Ascending aorta (tissue), 2 donors: ENCODE results near the gene STARD7. TPM values are rescaled to one million over a fixed set of nuclear protein-coding genes. Genes with fewer than 3 reads are reported as not detected.
"Not testable (repeated sequence)": the region's sequence is repeated elsewhere in the genome, so short reads cannot be mapped to it uniquely, and the experiment has no call there.

Source experiments
- DNase-seq, 2 donors: peaks; one replicate each; pipeline ENCODE4 v3.0.0-alpha.2; 2019; ENCODE audit warnings: low spot score in 2 of 2
- H3K27ac ChIP-seq, 2 donors: fragments of 200-600 bp; sonication (generic); one replicate each; pipeline ENCODE4 v1.5.1; 2016 to 2017; ENCODE audit warnings: mild to moderate bottlenecking in 1 of 2
- H3K27me3 ChIP-seq: fragments of 200-600 bp; sonication (generic); one replicate; pipeline ENCODE4 v1.5.1; 2017
- H3K36me3 ChIP-seq, 2 donors: fragments of 200-600 bp; sonication (generic); one replicate each; pipeline ENCODE4 v1.5.1; 2016
- H3K4me1 ChIP-seq, 2 donors: fragments of 200-600 bp; sonication (generic); one replicate each; pipeline ENCODE4 v1.5.1; 2016 to 2017; ENCODE audit warnings: mild to moderate bottlenecking in 1 of 2
- H3K4me3 ChIP-seq, 2 donors: fragments of 200-600 bp; sonication (generic); one replicate each; pipeline ENCODE4 v1.5.1; 2016 to 2017; ENCODE audit warnings: mild to moderate bottlenecking in 1 of 2
- H3K9me3 ChIP-seq, 2 donors: fragments of 200-600 bp; sonication (generic); one replicate each; pipeline ENCODE4 v1.5.1; 2016
- CTCF ChIP-seq, 3 experiments: fragments of 200-600 bp in 2 of 3; fragments of 450-650 bp in 1 of 3; sonication (generic) in 2 of 3; IDR thresholded peaks; one replicate each; pipeline ENCODE4 v1.5.1; 2016 to 2019; ENCODE audit warnings: antibody characterized with exemption in 3 of 3, mild to moderate bottlenecking in 1 of 3, moderate library complexity in 1 of 3
- intact Hi-C: fragments of 100-400 bp; cut with DNase I; formaldehyde crosslinking; loops from one replicate; pipeline ENCODE4 v1.15.1; 2023
- total RNA-seq: library from RNA; depleted of rRNA; stranded (reverse); fragments of >200 nt; gene quantifications from one replicate; pipeline ENCODE4 v1.1.0, GENCODE V29; 2016

STARD7 gene
- total RNA-seq, 1 donor from 2014 or later: 85.6 TPM

- Histone ChIP-seq H3K36me3 (peaks cover 0 to 8% of the 10 kb centered on the region in 2 donors), H3K27ac (no peak overlapping the region), H3K9me3 (no peaks in the 10 kb centered on the region), H3K4me1 (no peaks in the 10 kb centered on the region), H3K27me3 (no peaks in the 10 kb centered on the region), H3K4me3 (no peak overlapping the region)
- no peak for TF ChIP-seq CTCF (IDR thresholded peaks at IDR 0.05)
- intact Hi-C loops: no loop called here
- no peak for DNase-seq
Observed at GRCh38 chr2:96236882-96237281, 28.3 kb upstream of the STARD7 start.

DNA sequence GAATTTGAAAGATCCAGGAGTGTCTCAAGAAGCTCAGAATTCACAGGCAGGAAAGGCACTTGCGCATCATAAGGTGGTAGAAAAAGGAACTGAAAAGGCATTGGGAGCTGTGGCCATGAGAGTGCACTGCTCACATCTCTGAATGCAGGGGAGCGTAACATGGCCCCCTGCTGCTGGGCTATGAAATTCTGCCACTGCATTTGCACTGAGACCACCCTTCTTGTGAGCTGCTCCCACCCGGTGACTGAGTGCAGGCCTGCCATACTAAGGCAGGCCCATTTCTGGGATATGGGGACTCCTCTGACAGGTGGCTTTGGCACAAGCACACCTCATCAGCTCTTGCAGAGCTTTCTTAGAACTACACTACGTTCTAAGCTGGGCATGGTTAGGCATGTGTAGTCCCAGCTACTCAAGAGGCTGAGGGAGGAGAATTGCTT, 25.3 kb upstream of the STARD7 start:
- Histone ChIP-seq H3K27me3 (no peaks in the 10 kb centered on the region), H3K4me1 (no peaks in the 10 kb centered on the region), H3K36me3 (no peaks in the 10 kb centered on the region), H3K9me3 (no peaks in the 10 kb centered on the region), H3K4me3 (no peak overlapping the region), H3K27ac (no peak overlapping the region)
- no peak for DNase-seq
- no peak for TF ChIP-seq CTCF (IDR thresholded peaks at IDR 0.05)
- intact Hi-C loops: no loop called here

- no peaks in the 10 kb centered on the region for H3K4me1 ChIP-seq
- no peaks in the 10 kb centered on the region for H3K27me3 ChIP-seq
- H3K36me3 ChIP-seq: no peaks in the 10 kb centered on the region
- no peak overlapping the region for H3K27ac ChIP-seq
- intact Hi-C loops: no loop called here
- DNase-seq: no peak
- no peak overlapping the region for H3K4me3 ChIP-seq
- TF ChIP-seq CTCF (IDR thresholded peaks at IDR 0.05): no peak
- H3K9me3 ChIP-seq: no peaks in the 10 kb centered on the region
Observed at GRCh38 chr2:96233436-96233835, 24.8 kb upstream of the STARD7 start.

DNA sequence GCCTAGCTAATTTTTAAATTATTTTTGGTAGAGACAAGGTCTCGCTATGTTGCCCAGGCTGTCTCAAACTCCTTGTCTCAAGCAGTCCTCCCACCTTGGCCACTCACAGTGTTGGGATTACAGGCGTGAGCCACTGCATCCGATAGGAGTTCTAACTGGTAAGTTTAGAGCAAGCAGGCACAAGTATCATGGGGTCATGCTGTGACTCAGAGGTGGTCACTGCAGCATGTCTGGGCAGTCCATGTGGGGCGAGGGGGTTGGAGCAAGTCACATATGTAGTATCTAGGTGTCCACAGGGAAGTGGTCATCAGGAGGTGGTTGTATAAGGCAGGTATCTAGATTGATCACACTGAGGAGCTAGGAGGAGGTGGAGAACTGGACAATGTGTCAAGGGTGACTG, 22.7 kb upstream of the STARD7 start:
- no peaks in the 10 kb centered on the region for H3K36me3 ChIP-seq
- no peaks in the 10 kb centered on the region for H3K9me3 ChIP-seq
- H3K27ac ChIP-seq: no peak overlapping the region
- no peak for DNase-seq
- intact Hi-C loops: no loop called here
- no peaks in the 10 kb centered on the region for H3K4me1 ChIP-seq
- H3K27me3 ChIP-seq: no peaks in the 10 kb centered on the region
- H3K4me3 ChIP-seq: no peak overlapping the region
- no peak for TF ChIP-seq CTCF (IDR thresholded peaks at IDR 0.05)

GRCh38 chr2:96225016-96225533, 16.4 kb upstream of the STARD7 start:
- Histone ChIP-seq H3K27me3 (no peaks in the 10 kb centered on the region), H3K36me3 (no peaks in the 10 kb centered on the region), H3K4me3 (no peak overlapping the region), H3K9me3 (no peaks in the 10 kb centered on the region), H3K27ac (no peak overlapping the region), H3K4me1 (no peaks in the 10 kb centered on the region)
- no peak for TF ChIP-seq CTCF (IDR thresholded peaks at IDR 0.05)
- intact Hi-C loops: no loop called here
- DNase-seq: no peak

DNA sequence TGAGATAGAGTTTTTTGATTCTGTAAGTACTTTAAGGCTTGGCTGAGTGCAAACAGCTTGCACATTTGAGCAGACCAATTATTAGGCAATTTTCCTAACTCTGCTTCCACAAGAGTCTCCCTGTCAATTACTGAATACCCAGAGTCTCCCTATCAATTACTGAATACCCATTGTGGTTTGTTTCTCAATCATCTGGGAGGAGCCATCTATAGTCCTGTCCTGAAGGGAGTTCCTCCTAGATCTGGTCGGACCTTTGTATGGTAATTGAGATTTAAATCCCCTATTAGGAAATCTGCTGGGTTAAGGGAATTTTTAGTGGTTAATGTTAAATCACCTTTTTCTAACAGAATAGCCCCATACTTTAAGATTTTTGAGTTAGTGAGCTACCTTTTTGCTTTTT, 12.5 kb upstream of the STARD7 start:
- H3K9me3 ChIP-seq, H3K27ac ChIP-seq, intact Hi-C loops, H3K4me1 ChIP-seq, H3K27me3 ChIP-seq, H3K4me3 ChIP-seq, DNase-seq, H3K36me3 ChIP-seq: not testable (repeated sequence)

DNA sequence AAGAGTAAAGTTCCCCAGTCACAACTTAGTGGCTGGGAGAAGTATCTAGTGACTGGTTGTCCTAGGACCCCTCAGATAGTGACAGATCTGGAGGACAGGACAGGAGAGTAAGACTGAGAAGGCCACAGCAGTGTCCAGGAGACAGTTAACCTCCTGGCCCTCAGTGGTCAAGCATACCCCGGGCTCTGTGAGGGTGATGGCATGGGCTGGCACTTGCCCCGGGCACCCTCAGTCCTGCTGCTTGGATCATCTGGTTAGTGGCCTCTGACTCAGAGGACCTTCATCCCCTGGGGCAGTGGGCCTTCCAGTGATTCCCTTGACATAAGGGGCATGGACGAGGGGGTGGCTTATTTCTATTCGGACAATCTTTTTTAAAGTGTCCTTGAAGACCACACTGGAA, 11.3 kb upstream of the STARD7 start:
- intact Hi-C loops, H3K4me1 ChIP-seq, H3K27me3 ChIP-seq, H3K4me3 ChIP-seq, H3K27ac ChIP-seq, H3K36me3 ChIP-seq, DNase-seq, H3K9me3 ChIP-seq: not testable (repeated sequence)
